Psoas muscle (tissue), 8 donors: ENCODE results near the gene CTPS2. TPM values are rescaled to one million over a fixed set of nuclear protein-coding genes. Genes with fewer than 3 reads are reported as not detected.
"Not testable (repeated sequence)": the region's sequence is repeated elsewhere in the genome, so short reads cannot be mapped to it uniquely, and the experiment has no call there.

ENCODE experiments used
- ATAC-seq, 4 donors: fragments of 200-7000 bp; cut with Tn5 transposase; one replicate each; pipeline ENCODE4 v1.9.1; 2020; ENCODE audit warnings: moderate library complexity in 3 of 4, mild to moderate bottlenecking in 2 of 4
- DNase-seq, 2 donors: peaks; one replicate each; pipeline ENCODE4 v3.0.0-alpha.2; 2020
- H3K27ac ChIP-seq: fragments of 200-600 bp; one replicate; pipeline ENCODE4 v1.8.0; 2022
- H3K27me3 ChIP-seq, 3 donors: fragments of 200-600 bp in 1 of 3; one replicate each; pipeline versions ENCODE4 v1.6.1 to v1.8.0; 2013 to 2022; ENCODE audit warnings: low read length in 2 of 3, mild to moderate bottlenecking in 2 of 3, moderate library complexity in 1 of 3; ENCODE audit not compliant: insufficient read depth in 3 of 3
- H3K36me3 ChIP-seq, 2 donors: fragments of 200-600 bp in 1 of 2; one replicate each; pipeline versions ENCODE4 v1.6.1 to v1.8.0; 2013 to 2022; ENCODE audit warnings: low read depth in 1 of 2, mild to moderate bottlenecking in 1 of 2, moderate library complexity in 1 of 2; ENCODE audit not compliant: insufficient read depth in 1 of 2
- H3K4me1 ChIP-seq: fragments of 200-600 bp; one replicate; pipeline ENCODE4 v1.8.0; 2022
- H3K4me3 ChIP-seq: fragments of 200-600 bp; one replicate; pipeline ENCODE4 v1.8.0; 2022; ENCODE audit warnings: mild to moderate bottlenecking
- H3K9me3 ChIP-seq: fragments of 200-600 bp; one replicate; pipeline ENCODE4 v1.8.0; 2022
- WGBS, 3 donors: extraction: QIAGEN DNeasy Blood & Tissue Kit; methylation state at CpG; one replicate each; pipeline versions ENCODE4 v1.1.6 to v1.1.7; 2013; 5-methylcytosine and 5-hydroxymethylcytosine counted together
- intact Hi-C, 2 donors: fragments of 100-400 bp; cut with DNase I; formaldehyde crosslinking; loops; one replicate each; pipeline versions ENCODE4 v1.11.0 to v1.14.2; 2022
- polyA plus RNA-seq, 3 donors: library from polyadenylated mRNA; stranded (reverse); fragments of 200-250 nt; gene quantifications; one replicate each; pipeline ENCODE4 v1.2.3, GENCODE V29; 2013
- total RNA-seq, 4 donors: library from RNA; stranded (reverse); fragmentation: NEBNext Ultra II Directional in 2 of 4; extraction: Animal tissue kit (Norgen Biotek cat#: 25700) in 2 of 4; gene quantifications; one replicate each; pipeline versions ENCODE4 v1.2.1 to v1.2.4, GENCODE V29; 2021 to 2023
- TF ChIP-seq, protein P1 (sequence below): fragments of 200-600 bp; IDR thresholded peaks from one replicate; pipeline ENCODE4 v1.8.0; 2022; ENCODE audit warnings: antibody characterized with exemption
- donor health status: healthy with polysubstance abuse.
- donor health status: DM: no; HTN: no; CAD: no; lungs with moderate emphysema.
- donor health status: Bipolar disorder and iron deficiency.
- donor health status: healthy.
- donor health status: DM: yes; HTN: yes; CAD: no.
- donor health status: DM: no; HTN: no; CAD: no.
- donor health status: DM: no; HTN: no; CAD: no.
- donor health status: DM: yes; HTN: yes; CAD: no.

Gene CTPS2
- total and polyA plus RNA-seq, 7 donors = 1.1 to 3.8 (median 2.5) TPM

DNA sequence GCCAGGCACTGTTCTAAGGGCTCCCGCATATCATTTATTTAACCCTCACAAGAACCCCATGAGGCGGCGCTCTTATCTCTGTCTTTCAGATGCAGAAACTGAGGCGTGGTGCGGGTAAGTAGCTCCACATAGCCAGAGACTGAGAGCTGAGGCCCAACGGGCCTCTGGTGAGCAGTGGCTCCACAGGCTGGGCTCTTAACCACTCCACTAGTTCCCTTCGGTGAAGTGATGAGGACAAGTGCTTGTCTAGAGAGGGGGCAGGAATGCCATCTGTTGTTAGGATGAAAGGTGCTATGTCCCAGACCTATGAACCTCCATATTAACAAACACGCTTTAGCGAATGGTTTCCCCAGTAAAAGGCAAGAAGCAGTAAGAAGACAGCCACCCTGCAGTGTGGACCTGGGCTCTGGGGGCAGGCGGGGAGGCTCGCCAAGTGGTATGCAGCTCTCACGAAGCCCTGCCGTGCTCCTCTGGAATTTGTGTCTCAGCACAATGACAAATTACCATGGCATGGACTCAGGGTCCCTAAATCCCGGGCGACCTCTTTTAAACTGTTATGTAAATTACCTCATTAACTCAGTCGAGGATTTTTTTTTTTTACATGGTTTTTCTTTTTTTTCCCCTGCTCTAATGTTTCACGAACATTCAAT lies 83.4 kb downstream of the CTPS2 start:
- Histone ChIP-seq H3K4me3 (no peak overlapping the region), H3K4me1 (no peaks in the 10 kb centered on the region), H3K9me3 (no peaks in the 10 kb centered on the region), H3K27ac (no peak overlapping the region), H3K27me3 (peaks cover 0 to 7% (median 0%) of the 10 kb centered on the region in 3 donors), H3K36me3 (no peaks in the 10 kb centered on the region)
- intact Hi-C loops = no loop called here
- DNase-seq (no peak), ATAC-seq (no peak)
- 57 to 86% (median 82%) methylated on average over 10 to 17 of the region's 17 CpGs for WGBS, 3 donors
- TF ChIP-seq, protein P1, sequence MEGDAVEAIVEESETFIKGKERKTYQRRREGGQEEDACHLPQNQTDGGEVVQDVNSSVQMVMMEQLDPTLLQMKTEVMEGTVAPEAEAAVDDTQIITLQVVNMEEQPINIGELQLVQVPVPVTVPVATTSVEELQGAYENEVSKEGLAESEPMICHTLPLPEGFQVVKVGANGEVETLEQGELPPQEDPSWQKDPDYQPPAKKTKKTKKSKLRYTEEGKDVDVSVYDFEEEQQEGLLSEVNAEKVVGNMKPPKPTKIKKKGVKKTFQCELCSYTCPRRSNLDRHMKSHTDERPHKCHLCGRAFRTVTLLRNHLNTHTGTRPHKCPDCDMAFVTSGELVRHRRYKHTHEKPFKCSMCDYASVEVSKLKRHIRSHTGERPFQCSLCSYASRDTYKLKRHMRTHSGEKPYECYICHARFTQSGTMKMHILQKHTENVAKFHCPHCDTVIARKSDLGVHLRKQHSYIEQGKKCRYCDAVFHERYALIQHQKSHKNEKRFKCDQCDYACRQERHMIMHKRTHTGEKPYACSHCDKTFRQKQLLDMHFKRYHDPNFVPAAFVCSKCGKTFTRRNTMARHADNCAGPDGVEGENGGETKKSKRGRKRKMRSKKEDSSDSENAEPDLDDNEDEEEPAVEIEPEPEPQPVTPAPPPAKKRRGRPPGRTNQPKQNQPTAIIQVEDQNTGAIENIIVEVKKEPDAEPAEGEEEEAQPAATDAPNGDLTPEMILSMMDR = no peak

DNA sequence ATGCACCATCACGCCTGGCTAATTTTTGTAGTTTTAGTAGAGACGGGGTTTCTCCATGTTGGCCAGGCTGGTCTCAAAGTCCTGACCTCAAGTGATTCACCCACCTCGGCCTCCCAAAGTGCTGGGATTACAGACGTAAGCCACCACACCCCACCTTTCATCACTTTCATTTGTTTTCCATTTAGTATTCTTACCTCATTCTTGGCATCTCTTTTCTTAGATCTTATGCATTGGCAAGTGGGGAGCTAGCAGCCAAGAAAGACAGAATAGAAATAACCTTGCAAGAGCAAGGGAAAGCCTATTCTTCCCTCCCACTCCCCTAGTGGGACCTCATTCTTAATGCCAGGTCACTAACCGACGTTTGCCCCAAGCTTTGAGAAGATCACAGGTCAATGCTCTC lies 84.0 kb downstream of the CTPS2 start:
- DNase-seq, ATAC-seq, H3K9me3 ChIP-seq, H3K4me3 ChIP-seq, H3K27ac ChIP-seq, intact Hi-C loops, H3K4me1 ChIP-seq, H3K27me3 ChIP-seq, H3K36me3 ChIP-seq: not testable (repeated sequence)
- 59 to 81% (median 61%) methylated on average over 6 of the region's 6 CpGs for WGBS, 3 donors

- H3K4me3 ChIP-seq = no peak overlapping the region
- TF ChIP-seq, protein P1 = no peak
- DNase-seq = no peak
- no peaks in the 10 kb centered on the region for H3K4me1 ChIP-seq
- 85 to 100% (median 97%) methylated on average over 2 of the region's 2 CpGs for WGBS, 3 donors
- no peak overlapping the region for H3K27ac ChIP-seq
- no peak for ATAC-seq
- no peaks in the 10 kb centered on the region for H3K36me3 ChIP-seq
- peaks cover 0 to 2% (median 0%) of the 10 kb centered on the region in 3 donors for H3K27me3 ChIP-seq
- H3K9me3 ChIP-seq = peaks cover 5% of the 10 kb centered on the region
- intact Hi-C loops = no loop called here
Observed at GRCh38 chrX:16619024-16619423, 93.4 kb downstream of the CTPS2 start.

- peaks cover 0 to 2% (median 0%) of the 10 kb centered on the region in 3 donors for H3K27me3 ChIP-seq
- no peak overlapping the region for H3K4me3 ChIP-seq
- no peaks in the 10 kb centered on the region for H3K4me1 ChIP-seq
- H3K27ac ChIP-seq = no peak overlapping the region
- WGBS, 3 donors = 90 to 100% (median 95%) methylated on average over 1 of the region's 1 CpG
- peaks cover 5% of the 10 kb centered on the region for H3K9me3 ChIP-seq
- H3K36me3 ChIP-seq = no peaks in the 10 kb centered on the region
- DNase-seq (no peak), ATAC-seq (no peak)
- TF ChIP-seq, protein P1 = no peak
- intact Hi-C loops = no loop called here
Observed at GRCh38 chrX:16618422-16618821, 94.0 kb downstream of the CTPS2 start.

- Histone ChIP-seq H3K36me3 (no peaks in the 10 kb centered on the region), H3K27me3 (peaks cover 0 to 2% (median 0%) of the 10 kb centered on the region in 3 donors), H3K4me1 (no peaks in the 10 kb centered on the region), H3K9me3 (peaks cover 5% of the 10 kb centered on the region), H3K4me3 (no peak overlapping the region), H3K27ac (no peak overlapping the region)
- ATAC-seq (no peak), DNase-seq (no peak)
- TF ChIP-seq, protein P1 = no peak
- intact Hi-C loops = no loop called here
- WGBS, 3 donors = 93 to 97% (median 94%) methylated on average over 1 of the region's 1 CpG
Observed at GRCh38 chrX:16617382-16617781, 95.1 kb downstream of the CTPS2 start.
